Endothelial cell (in vitro differentiated cells): ENCODE measurements around the gene SEC16A. TPM values are rescaled to one million over a fixed set of nuclear protein-coding genes. Genes with fewer than 3 reads are reported as not detected.
A peak's percentile ranks its signal among the peaks of the same experiment; 100 is the strongest.

ENCODE experiments used
- DNase-seq: peaks from one replicate; pipeline ENCODE4 v3.0.0; 2021; ENCODE audit warnings: low spot score
- H3K27ac Mint-ChIP-seq: one replicate; pipeline ENCODE4 v1.8.0; 2021; ENCODE audit warnings: mixed read lengths, inconsistent platforms; ENCODE audit not compliant: unreplicated experiment
- H3K27me3 Mint-ChIP-seq: one replicate; pipeline ENCODE4 v1.8.0; 2021; ENCODE audit warnings: mild to moderate bottlenecking, moderate library complexity, mixed read lengths, inconsistent platforms; ENCODE audit not compliant: unreplicated experiment
- H3K36me3 Mint-ChIP-seq: one replicate; pipeline ENCODE4 v1.8.0; 2021; ENCODE audit warnings: mild to moderate bottlenecking, low read depth, mixed read lengths, inconsistent platforms; ENCODE audit not compliant: unreplicated experiment
- H3K4me1 Mint-ChIP-seq: one replicate; pipeline ENCODE4 v1.8.0; 2021; ENCODE audit warnings: mild to moderate bottlenecking, mixed read lengths, inconsistent platforms; ENCODE audit not compliant: unreplicated experiment
- H3K4me3 Mint-ChIP-seq: one replicate; pipeline ENCODE4 v1.8.0; 2021; ENCODE audit warnings: mild to moderate bottlenecking, mixed read lengths, inconsistent platforms; ENCODE audit not compliant: unreplicated experiment
- H3K9me3 Mint-ChIP-seq: one replicate; pipeline ENCODE4 v1.8.0; 2021; ENCODE audit warnings: mixed read lengths, inconsistent platforms; ENCODE audit not compliant: unreplicated experiment
- total RNA-seq: library from RNA; stranded (reverse); fragmentation: NEBNext Ultra II Directional; extraction: Animal tissue kit (Norgen Biotek cat#: 25700); gene quantifications from one replicate; pipeline ENCODE4 v1.2.1, GENCODE V29; 2021; ENCODE audit not compliant: unreplicated experiment
- TF ChIP-seq, protein P1 (sequence below): fragments of 200-600 bp; sonication (generic); IDR thresholded peaks from one replicate; pipeline ENCODE4 v1.5.0; 2021; ENCODE audit warnings: antibody characterized with exemption; ENCODE audit not compliant: unreplicated experiment

SEC16A gene
- total RNA-seq, 1 donor from 2014 or later, result 79.5 TPM

DNA sequence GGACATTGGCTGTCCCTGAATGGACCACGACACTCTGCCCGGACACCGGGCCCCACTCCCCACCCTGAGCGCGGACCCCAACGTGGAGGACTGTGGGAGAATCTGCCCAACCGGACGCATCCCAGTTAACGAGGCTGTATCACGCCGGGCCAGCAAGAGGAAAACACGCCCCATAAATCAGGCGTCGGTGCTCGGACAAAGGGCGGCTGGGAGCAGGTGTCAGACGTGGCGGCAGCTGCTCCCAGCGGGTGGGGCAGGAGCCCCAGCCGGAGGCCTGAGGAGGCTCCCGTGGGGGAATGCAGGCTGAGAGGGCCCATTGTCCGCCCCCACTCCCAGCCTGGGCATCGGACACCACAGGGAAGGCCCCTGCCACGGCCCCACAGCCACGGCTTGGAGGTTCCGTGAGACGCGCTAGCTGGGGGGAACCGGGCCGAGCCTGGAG lies 43.8 kb upstream of the SEC16A start:
- Mint-ChIP-seq H3K36me3 (peaks cover 3% of the 10 kb centered on the region), H3K27me3 (peaks cover 12% of the 10 kb centered on the region), H3K4me3 (no peak overlapping the region), H3K4me1 (peaks cover 17% of the 10 kb centered on the region), H3K9me3 (no peaks in the 10 kb centered on the region), H3K27ac (peak overlapping the region; percentile 70)
- DNase-seq, result no peak
- TF ChIP-seq, protein P1, sequence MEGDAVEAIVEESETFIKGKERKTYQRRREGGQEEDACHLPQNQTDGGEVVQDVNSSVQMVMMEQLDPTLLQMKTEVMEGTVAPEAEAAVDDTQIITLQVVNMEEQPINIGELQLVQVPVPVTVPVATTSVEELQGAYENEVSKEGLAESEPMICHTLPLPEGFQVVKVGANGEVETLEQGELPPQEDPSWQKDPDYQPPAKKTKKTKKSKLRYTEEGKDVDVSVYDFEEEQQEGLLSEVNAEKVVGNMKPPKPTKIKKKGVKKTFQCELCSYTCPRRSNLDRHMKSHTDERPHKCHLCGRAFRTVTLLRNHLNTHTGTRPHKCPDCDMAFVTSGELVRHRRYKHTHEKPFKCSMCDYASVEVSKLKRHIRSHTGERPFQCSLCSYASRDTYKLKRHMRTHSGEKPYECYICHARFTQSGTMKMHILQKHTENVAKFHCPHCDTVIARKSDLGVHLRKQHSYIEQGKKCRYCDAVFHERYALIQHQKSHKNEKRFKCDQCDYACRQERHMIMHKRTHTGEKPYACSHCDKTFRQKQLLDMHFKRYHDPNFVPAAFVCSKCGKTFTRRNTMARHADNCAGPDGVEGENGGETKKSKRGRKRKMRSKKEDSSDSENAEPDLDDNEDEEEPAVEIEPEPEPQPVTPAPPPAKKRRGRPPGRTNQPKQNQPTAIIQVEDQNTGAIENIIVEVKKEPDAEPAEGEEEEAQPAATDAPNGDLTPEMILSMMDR, result no peak

GRCh38 chr9:136525841-136526499 lies 43.1 kb upstream of the SEC16A start:
- no peak overlapping the region for H3K27ac Mint-ChIP-seq
- no peak overlapping the region for H3K4me3 Mint-ChIP-seq
- DNase-seq, result no peak
- peaks cover 11% of the 10 kb centered on the region for H3K4me1 Mint-ChIP-seq
- H3K9me3 Mint-ChIP-seq, result no peaks in the 10 kb centered on the region
- peaks cover 3% of the 10 kb centered on the region for H3K36me3 Mint-ChIP-seq
- H3K27me3 Mint-ChIP-seq, result peaks cover 12% of the 10 kb centered on the region
- TF ChIP-seq, protein P1, result no peak

GRCh38 chr9:136525207-136525606 lies 42.4 kb upstream of the SEC16A start:
- H3K27me3 Mint-ChIP-seq, result peaks cover 15% of the 10 kb centered on the region
- TF ChIP-seq, protein P1, result no peak
- peaks cover 3% of the 10 kb centered on the region for H3K36me3 Mint-ChIP-seq
- no peak for DNase-seq
- peak overlapping the region; percentile 70 for H3K27ac Mint-ChIP-seq
- H3K9me3 Mint-ChIP-seq, result no peaks in the 10 kb centered on the region
- no peak overlapping the region for H3K4me3 Mint-ChIP-seq
- peaks cover 8% of the 10 kb centered on the region for H3K4me1 Mint-ChIP-seq

DNA sequence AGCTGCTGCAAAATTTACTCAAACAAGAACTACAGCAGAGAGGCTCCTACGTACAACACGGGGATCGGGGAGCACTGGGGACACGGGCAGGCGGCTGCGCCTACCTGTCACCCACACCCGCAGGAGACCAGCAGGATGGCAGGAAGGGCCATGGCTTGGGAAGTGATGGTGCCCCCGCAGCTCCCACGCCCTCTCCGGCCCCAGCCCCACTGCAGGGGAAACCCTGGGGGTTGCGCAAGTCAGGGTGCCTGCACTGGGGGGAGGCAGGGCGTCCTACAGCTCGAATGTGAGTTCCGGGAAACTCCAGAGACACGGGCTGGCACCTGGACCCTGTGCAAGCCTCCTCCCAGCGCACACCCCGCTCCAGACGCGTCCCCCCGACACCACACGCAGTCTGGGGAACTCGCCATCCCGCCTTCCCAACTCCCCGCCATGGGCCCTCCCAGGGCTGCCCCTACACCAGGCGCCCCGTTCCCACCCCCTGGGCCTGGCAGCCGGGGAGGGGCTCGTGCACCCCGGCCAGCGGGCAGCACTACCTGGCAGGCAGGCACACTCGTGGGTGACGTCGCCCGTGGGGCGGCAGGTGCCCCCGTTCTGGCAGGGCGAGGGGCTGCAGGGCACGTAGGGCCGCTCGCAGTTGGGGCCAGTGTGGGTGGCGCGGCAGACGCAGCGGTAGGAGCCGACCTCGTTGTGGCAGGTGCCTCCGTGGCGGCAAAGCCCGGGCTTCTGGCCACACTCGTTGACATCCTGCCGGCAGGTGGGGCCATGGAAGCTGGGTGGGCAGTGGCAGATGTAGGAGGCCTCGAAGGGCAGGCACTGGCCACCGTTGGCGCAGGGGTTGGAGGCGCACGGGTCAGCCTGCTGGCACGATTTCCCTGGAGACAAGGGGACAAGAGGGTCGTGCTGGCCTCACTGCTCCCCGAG lies 39.7 kb upstream of the SEC16A start:
- Mint-ChIP-seq H3K9me3 (no peaks in the 10 kb centered on the region), H3K27me3 (peaks cover 18% of the 10 kb centered on the region), H3K4me3 (no peak overlapping the region), H3K27ac (peak overlapping the region; percentile 61), H3K36me3 (peaks cover 3% of the 10 kb centered on the region), H3K4me1 (no peaks in the 10 kb centered on the region)
- DNase-seq, result no peak
- TF ChIP-seq, protein P1, result no peak
